HepG2 (cell line): ENCODE results near the gene PLXNA3. TPM values are rescaled to one million over a fixed set of nuclear protein-coding genes. Genes with fewer than 3 reads are reported as not detected.

Experiments used
- STAG1 ChIP-seq: sonication (generic); formaldehyde crosslinking; IDR thresholded peaks from 2 replicates; pipeline ENCODE4 v1.4.0; 2020; ENCODE audit warnings: missing genetic modification reagents
- TMF1 ChIP-seq: sonication (generic); formaldehyde crosslinking; IDR thresholded peaks from 2 replicates; pipeline ENCODE4 v1.8.1; 2022; ENCODE audit warnings: low read depth, missing genetic modification reagents
- U2AF1 ChIP-seq: fragments of 200-400 bp; formaldehyde crosslinking; optimal IDR thresholded peaks from 2 replicates; pipeline ENCODE3; 2017; ENCODE audit warnings: mild to moderate bottlenecking, low read depth, low read length
- ZBTB4 ChIP-seq: sonication (generic); formaldehyde crosslinking; IDR thresholded peaks from 2 replicates; pipeline ENCODE4 v1.4.0; 2020; ENCODE audit warnings: missing genetic modification reagents, mild to moderate bottlenecking, borderline replicate concordance
- ZMYM3 ChIP-seq: sonication (generic); formaldehyde crosslinking; IDR thresholded peaks from 2 replicates; pipeline ENCODE4 v1.5.1; 2020; ENCODE audit warnings: mild to moderate bottlenecking, missing genetic modification reagents
- ZNF407 ChIP-seq: sonication (generic); formaldehyde crosslinking; IDR thresholded peaks from one replicate; pipeline ENCODE4 v1.5.1; 2020; ENCODE audit warnings: mild to moderate bottlenecking, missing genetic modification reagents; ENCODE audit errors: not compliant biosample characterization
- ZNF550 ChIP-seq: sonication (generic); formaldehyde crosslinking; IDR thresholded peaks from 2 replicates; pipeline ENCODE4 v1.4.0; 2020; ENCODE audit warnings: mild to moderate bottlenecking, missing genetic modification reagents, borderline replicate concordance
- ZNF883 ChIP-seq: sonication (generic); formaldehyde crosslinking; IDR thresholded peaks from 2 replicates; pipeline ENCODE4 v1.5.1; 2020; ENCODE audit warnings: mild to moderate bottlenecking, missing genetic modification reagents; ENCODE audit errors: not compliant biosample characterization
- ZSCAN22 ChIP-seq: sonication (generic); formaldehyde crosslinking; IDR thresholded peaks from 2 replicates; pipeline ENCODE4 v1.4.0; 2020; ENCODE audit warnings: mild to moderate bottlenecking, missing genetic modification reagents
- polyA plus RNA-seq, 8 experiments: library from polyadenylated mRNA; depleted of rRNA in 3 of 8; stranded (reverse) in 7 of 8; unstranded in 1 of 8; fragments of >200 nt; fragmentation: Illumina TruSeq in 4 of 8; extraction: Trizol in 4 of 8; gene quantifications; 2 replicates each; pipeline versions ENCODE4 v1.2.1 to v1.2.3, GENCODE V29; 2011 to 2016; ENCODE audit warnings: low read depth in 4 of 8, missing spikeins in 1 of 8, mixed read lengths in 1 of 8; ENCODE audit not compliant: insufficient read depth in 1 of 8
- total RNA-seq, 5 experiments: library from RNA; depleted of rRNA; stranded (reverse); fragments of >200 nt; fragmentation: Illumina TruSeq; extraction: Trizol; gene quantifications; 2 replicates each; pipeline ENCODE4 v1.2.3, GENCODE V29; 2016; ENCODE audit warnings: low read depth in 1 of 5
- TF ChIP-seq, protein P1 (sequence below): fragments of 450-650 bp; IDR thresholded peaks from 2 replicates; pipeline ENCODE4 v1.6.1; 2016
- TF ChIP-seq, protein P2 (sequence below): sonication (generic); formaldehyde crosslinking; IDR thresholded peaks from 2 replicates; pipeline ENCODE4 v1.4.0; 2020; ENCODE audit warnings: missing genetic modification reagents
- TF ChIP-seq, protein P3 (sequence below): IDR thresholded peaks from 2 replicates; pipeline ENCODE4 v1.6.1; 2016; ENCODE audit warnings: mild to moderate bottlenecking

Gene PLXNA3
- total and polyA plus RNA-seq, 2 of the 13 experiments (the other 11 are each of a cell fraction or from before 2014, with no cell fraction given), result 5.8 to 20.6 TPM

GRCh38 chrX:154517101-154517781, 59.2 kb downstream of the PLXNA3 start (continued):
- no peak for TF ChIP-seq ZBTB4 (CRISPR knock-in tag)
- no peak for TF ChIP-seq ZMYM3 (CRISPR knock-in tag)
- TF ChIP-seq ZNF550 (CRISPR knock-in tag), result no peak
- TF ChIP-seq, protein P1, sequence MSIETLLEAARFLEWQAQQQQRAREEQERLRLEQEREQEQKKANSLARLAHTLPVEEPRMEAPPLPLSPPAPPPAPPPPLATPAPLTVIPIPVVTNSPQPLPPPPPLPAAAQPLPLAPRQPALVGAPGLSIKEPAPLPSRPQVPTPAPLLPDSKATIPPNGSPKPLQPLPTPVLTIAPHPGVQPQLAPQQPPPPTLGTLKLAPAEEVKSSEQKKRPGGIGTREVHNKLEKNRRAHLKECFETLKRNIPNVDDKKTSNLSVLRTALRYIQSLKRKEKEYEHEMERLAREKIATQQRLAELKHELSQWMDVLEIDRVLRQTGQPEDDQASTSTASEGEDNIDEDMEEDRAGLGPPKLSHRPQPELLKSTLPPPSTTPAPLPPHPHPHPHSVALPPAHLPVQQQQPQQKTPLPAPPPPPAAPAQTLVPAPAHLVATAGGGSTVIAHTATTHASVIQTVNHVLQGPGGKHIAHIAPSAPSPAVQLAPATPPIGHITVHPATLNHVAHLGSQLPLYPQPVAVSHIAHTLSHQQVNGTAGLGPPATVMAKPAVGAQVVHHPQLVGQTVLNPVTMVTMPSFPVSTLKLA, result no peak
- TF ChIP-seq, protein P2, sequence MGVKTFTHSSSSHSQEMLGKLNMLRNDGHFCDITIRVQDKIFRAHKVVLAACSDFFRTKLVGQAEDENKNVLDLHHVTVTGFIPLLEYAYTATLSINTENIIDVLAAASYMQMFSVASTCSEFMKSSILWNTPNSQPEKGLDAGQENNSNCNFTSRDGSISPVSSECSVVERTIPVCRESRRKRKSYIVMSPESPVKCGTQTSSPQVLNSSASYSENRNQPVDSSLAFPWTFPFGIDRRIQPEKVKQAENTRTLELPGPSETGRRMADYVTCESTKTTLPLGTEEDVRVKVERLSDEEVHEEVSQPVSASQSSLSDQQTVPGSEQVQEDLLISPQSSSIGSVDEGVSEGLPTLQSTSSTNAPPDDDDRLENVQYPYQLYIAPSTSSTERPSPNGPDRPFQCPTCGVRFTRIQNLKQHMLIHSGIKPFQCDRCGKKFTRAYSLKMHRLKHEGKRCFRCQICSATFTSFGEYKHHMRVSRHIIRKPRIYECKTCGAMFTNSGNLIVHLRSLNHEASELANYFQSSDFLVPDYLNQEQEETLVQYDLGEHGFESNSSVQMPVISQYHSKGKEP (CRISPR knock-in tag), result no peak
- no peak for TF ChIP-seq ZNF407 (CRISPR knock-in tag)
- TF ChIP-seq ZSCAN22 (CRISPR knock-in tag), result no peak
- TF ChIP-seq, protein P3, sequence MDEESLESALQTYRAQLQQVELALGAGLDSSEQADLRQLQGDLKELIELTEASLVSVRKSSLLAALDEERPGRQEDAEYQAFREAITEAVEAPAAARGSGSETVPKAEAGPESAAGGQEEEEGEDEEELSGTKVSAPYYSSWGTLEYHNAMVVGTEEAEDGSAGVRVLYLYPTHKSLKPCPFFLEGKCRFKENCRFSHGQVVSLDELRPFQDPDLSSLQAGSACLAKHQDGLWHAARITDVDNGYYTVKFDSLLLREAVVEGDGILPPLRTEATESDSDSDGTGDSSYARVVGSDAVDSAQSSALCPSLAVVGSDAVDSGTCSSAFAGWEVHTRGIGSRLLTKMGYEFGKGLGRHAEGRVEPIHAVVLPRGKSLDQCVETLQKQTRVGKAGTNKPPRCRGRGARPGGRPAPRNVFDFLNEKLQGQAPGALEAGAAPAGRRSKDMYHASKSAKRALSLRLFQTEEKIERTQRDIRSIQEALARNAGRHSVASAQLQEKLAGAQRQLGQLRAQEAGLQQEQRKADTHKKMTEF (CRISPR knock-in tag), result peak; percentile 45; the same call in 1 of the 2 replicates
- TF ChIP-seq TMF1 (CRISPR knock-in tag), result no peak
- no peak for TF ChIP-seq ZNF883 (CRISPR knock-in tag)
- TF ChIP-seq STAG1 (CRISPR knock-in tag), result no peak
- no peak for TF ChIP-seq U2AF1
